SK-N-SH (cell line): ENCODE data around the gene HGS. TPM values are rescaled to one million over a fixed set of nuclear protein-coding genes. Genes with fewer than 3 reads are reported as not detected.

Source experiments
- CTCF ChIA-PET: fragments of 300-600, 350-600 bp; formaldehyde crosslinking; extraction: SDS; loops from one replicate; lab custom pipeline; 2021; lab: Yijun Ruan, JAX
- POLR2A ChIA-PET: fragments of 350-600 bp; sonication (Branson Sonifier 250); formaldehyde crosslinking; extraction: SDS; loops from one replicate; lab custom pipeline; 2020; ENCODE audit warnings: antibody characterized with exemption, inconsistent platforms; lab: Yijun Ruan, JAX
- DNase-seq: peaks from one replicate; pipeline ENCODE4 v3.0.0; 2012
- H2AFZ ChIP-seq: fragments of 200-600 bp; sonication (generic); 2 replicates; pipeline ENCODE4 v1.8.1; 2016; ENCODE audit warnings: antibody characterized with exemption, mild to moderate bottlenecking, low read depth
- H3F3A ChIP-seq: fragments of 200-600 bp; sonication (generic); replicated peaks from 2 replicates; pipeline ENCODE3; 2016; ENCODE audit warnings: antibody characterized with exemption, mild to moderate bottlenecking; ENCODE audit not compliant: insufficient read depth
- H3K27ac ChIP-seq, 2 experiments: fragments of 200-500 bp in 1 of 2; fragments of 200-600 bp in 1 of 2; sonication (Bioruptor generic) in 1 of 2; sonication (generic), shearing (Covaris generic) in 1 of 2; 2 replicates each; pipeline versions ENCODE4 v1.5.1 to v1.6.1; 2014 to 2016; ENCODE audit warnings: low read depth in 2 of 2, inconsistent platforms in 1 of 2, low read length in 1 of 2, mild to moderate bottlenecking in 1 of 2, mixed read lengths in 1 of 2
- H3K27me3 ChIP-seq: fragments of 200-600 bp; sonication (generic), shearing (Covaris generic); 2 replicates; pipeline ENCODE4 v1.6.1; 2016; ENCODE audit warnings: mixed run types; ENCODE audit not compliant: insufficient read depth
- H3K36me3 ChIP-seq, 2 experiments: fragments of 200-500 bp in 1 of 2; fragments of 200-600 bp in 1 of 2; sonication (Bioruptor generic) in 1 of 2; sonication (generic) in 1 of 2; replicated peaks in 1 of 2; 2 replicates each; pipeline versions ENCODE3 to v1.5.1; 2014 to 2016; ENCODE audit warnings: low read length in 1 of 2, mild to moderate bottlenecking in 1 of 2; ENCODE audit not compliant: insufficient read depth in 2 of 2, control insufficient read depth in 1 of 2
- H3K4me1 ChIP-seq, 2 experiments: fragments of 200-500 bp in 1 of 2; fragments of 200-600 bp in 1 of 2; sonication (Bioruptor generic) in 1 of 2; sonication (generic), shearing (Covaris generic) in 1 of 2; 2 replicates each; pipeline versions ENCODE4 v1.5.1 to v1.6.1; 2014 to 2016; ENCODE audit warnings: low read depth in 1 of 2, low read length in 1 of 2, mixed run types in 1 of 2; ENCODE audit not compliant: insufficient read depth in 2 of 2, control insufficient read depth in 1 of 2
- H3K4me2 ChIP-seq: fragments of 200-600 bp; sonication (generic), shearing (Covaris generic); 2 replicates; pipeline ENCODE4 v1.6.1; 2017; ENCODE audit warnings: mixed run types
- H3K4me3 ChIP-seq, 2 experiments: fragments of 200-500 bp in 1 of 2; fragments of 200-600 bp in 1 of 2; sonication (Bioruptor generic) in 1 of 2; sonication (generic), shearing (Covaris generic) in 1 of 2; 2 replicates each; pipeline versions ENCODE4 v1.5.1 to v1.8.1; 2014 to 2016; ENCODE audit warnings: low read depth in 2 of 2, inconsistent platforms in 1 of 2, low read length in 1 of 2, mild to moderate bottlenecking in 1 of 2, mixed read lengths in 1 of 2, moderate library complexity in 1 of 2
- H3K79me2 ChIP-seq: fragments of 200-600 bp; sonication (generic); 2 replicates; pipeline ENCODE4 v1.8.1; 2017; ENCODE audit warnings: mild to moderate bottlenecking; ENCODE audit not compliant: insufficient read depth
- H3K9ac ChIP-seq: fragments of 200-600 bp; sonication (generic); 2 replicates; pipeline ENCODE4 v1.6.1; 2017; ENCODE audit warnings: mixed run types
- H3K9me2 ChIP-seq: fragments of 200-600 bp; sonication (generic); 2 replicates; pipeline ENCODE4 v1.6.1; 2017; ENCODE audit warnings: mixed run types
- H3K9me3 ChIP-seq: fragments of 200-600 bp; sonication (generic); 2 replicates; pipeline ENCODE4 v1.6.1; 2017; ENCODE audit warnings: mixed run types, mild to moderate bottlenecking, moderate library complexity
- H4K20me1 ChIP-seq: fragments of 200-600 bp; sonication (generic); 2 replicates; pipeline ENCODE4 v1.6.1; 2017; ENCODE audit warnings: mild to moderate bottlenecking, mixed run types; ENCODE audit not compliant: insufficient read depth
- CHD2 ChIP-seq: fragments of 150-350 bp; IDR thresholded peaks from 2 replicates; pipeline ENCODE4 v1.6.1; 2018; ENCODE audit warnings: low read length; ENCODE audit not compliant: partially characterized antibody
- EZH2phosphoT487 ChIP-seq: fragments of 200-600 bp; sonication (generic); IDR thresholded peaks from 2 replicates; pipeline ENCODE4 v1.6.1; 2017; ENCODE audit warnings: low read depth, mixed run types, mild to moderate bottlenecking, antibody characterized with exemption, moderate library complexity, borderline replicate concordance
- GABPA ChIP-seq: IDR thresholded peaks from 2 replicates; pipeline ENCODE4 v1.4.0; 2012; ENCODE audit warnings: low read depth, mild to moderate bottlenecking
- GATA2 ChIP-seq: sonication (generic); formaldehyde crosslinking; IDR thresholded peaks from 2 replicates; pipeline ENCODE4 v1.5.0; 2020; ENCODE audit warnings: mild to moderate bottlenecking, missing genetic modification reagents
- JUND ChIP-seq: IDR thresholded peaks from 2 replicates; pipeline ENCODE4 v1.4.0; 2012
- MAX ChIP-seq: IDR thresholded peaks from 2 replicates; pipeline ENCODE4 v1.4.0; 2012; ENCODE audit warnings: low read depth
- PBX3 ChIP-seq: IDR thresholded peaks from 2 replicates; pipeline ENCODE4; 2012
- POLR2AphosphoS5 ChIP-seq: IDR thresholded peaks from 2 replicates; pipeline ENCODE4 v1.6.1; 2012; ENCODE audit warnings: low read depth, low read length
- RAD21 ChIP-seq: IDR thresholded peaks from 2 replicates; pipeline ENCODE4 v1.6.1; 2012; ENCODE audit warnings: mild to moderate bottlenecking, low read length
- REST ChIP-seq: IDR thresholded peaks from 2 replicates; pipeline ENCODE4 v1.6.1; 2012; ENCODE audit warnings: mild to moderate bottlenecking, low read depth, low read length, moderate library complexity
- RFX5 ChIP-seq: IDR thresholded peaks from 2 replicates; pipeline ENCODE4 v1.6.1; 2012; ENCODE audit warnings: mild to moderate bottlenecking, improper control_type of control experiment, low read length
- RXRA ChIP-seq: IDR thresholded peaks from 2 replicates; pipeline ENCODE4 v1.4.0; 2012; ENCODE audit warnings: low read depth, mild to moderate bottlenecking, borderline replicate concordance
- SMC3 ChIP-seq: IDR thresholded peaks from 2 replicates; pipeline ENCODE4 v1.6.1; 2012; ENCODE audit warnings: low read depth, low read length, improper control_type of control experiment
- TCF12 ChIP-seq: IDR thresholded peaks from 2 replicates; pipeline ENCODE4 v1.4.0; 2012
- TEAD4 ChIP-seq: IDR thresholded peaks from 2 replicates; pipeline ENCODE4 v1.4.0; 2012; ENCODE audit warnings: mild to moderate bottlenecking, borderline replicate concordance; ENCODE audit not compliant: insufficient read depth
- USF2 ChIP-seq: fragments of 150-350 bp; IDR thresholded peaks from 2 replicates; pipeline ENCODE4 v1.6.1; 2017; ENCODE audit warnings: antibody characterized with exemption, low read length, low read depth, borderline replicate concordance
- YY1 ChIP-seq: IDR thresholded peaks from 2 replicates; pipeline ENCODE4 v1.4.0; 2012; ENCODE audit warnings: low read depth, mild to moderate bottlenecking
- WGBS: methylation state at CpG from one replicate; pipeline ENCODE4 v1.1.6; 2017; ENCODE audit warnings: low lambda C conversion rate; 5-methylcytosine and 5-hydroxymethylcytosine counted together
- polyA plus RNA-seq, 3 experiments: library from polyadenylated mRNA; depleted of rRNA; stranded (reverse); fragments of >200 nt; gene quantifications; 2 replicates each; pipeline ENCODE4 v1.2.3, GENCODE V29; 2012
- TF ChIP-seq, protein P1 (sequence below): IDR thresholded peaks from 2 replicates; pipeline ENCODE4 v1.4.0; 2012; ENCODE audit warnings: low read depth, borderline replicate concordance

Gene HGS
- polyA plus RNA-seq, 1 of the 3 experiments (the other 2 are of a cell fraction) = 192 TPM

DNA sequence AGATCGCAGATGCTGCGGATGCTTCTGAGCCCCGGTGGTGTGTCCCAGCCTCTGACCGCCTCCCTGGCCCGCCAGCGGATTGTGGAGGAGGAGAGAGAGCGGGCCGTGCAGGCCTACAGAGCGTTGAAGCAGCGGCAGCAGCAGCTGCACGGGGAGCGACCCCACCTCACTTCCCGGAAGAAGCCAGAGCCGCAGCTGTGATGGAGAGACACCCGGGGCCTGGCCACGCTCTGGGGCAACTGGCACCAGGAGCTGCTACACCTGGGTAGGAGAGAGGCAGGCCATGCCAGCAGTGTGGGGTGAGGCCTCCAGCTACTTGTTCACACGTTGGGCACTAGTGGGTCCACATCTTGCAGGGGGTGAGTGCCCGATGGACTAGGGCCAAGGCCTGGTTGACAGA is 11.3 kb upstream of the HGS start:
- Histone ChIP-seq H3F3A (peaks cover 23% of the 10 kb centered on the region), H3K27ac (no peak overlapping the region), H3K4me2 (no peak overlapping the region), H3K4me1 (peaks cover 9 to 10% of the 10 kb centered on the region in 2 experiments; a peak in 3 of 4 replicates), H2AFZ (no peak overlapping the region), H3K79me2 (peaks cover 45% of the 10 kb centered on the region), H3K36me3 (peaks cover 37 to 55% of the 10 kb centered on the region in 2 experiments), H3K9me2 (no peaks in the 10 kb centered on the region), H3K9ac (no peak overlapping the region), H4K20me1 (peaks cover 5% of the 10 kb centered on the region; the same call in 1 of the 2 replicates), H3K9me3 (no peaks in the 10 kb centered on the region), H3K4me3 (no peak overlapping the region), H3K27me3 (no peaks in the 10 kb centered on the region)
- ChIA-PET POLR2A (no interaction called here), CTCF (interaction anchor here (1.7 to 2.3 kb wide), 3 partner anchors 10 to 71 kb away, joined by 4 to 8 read pairs (median 5); no protein-coding TSS in a partner anchor)
- no peak for DNase-seq
- 86% methylated on average over 17 of the region's 18 CpGs for WGBS
- TF ChIP-seq SMC3 (no peak), GABPA (no peak), TCF12 (no peak), YY1 (no peak), MAX (no peak), CHD2 (no peak), JUND (no peak), EZH2phosphoT487 (no peak), RFX5 (no peak), PBX3 (no peak), USF2 (no peak), POLR2AphosphoS5 (no peak)

- no peak for DNase-seq
- ChIA-PET CTCF (interaction anchor here (1.7 to 2.3 kb wide), 3 partner anchors 9 to 72 kb away, joined by 4 to 8 read pairs (median 5); no protein-coding TSS in a partner anchor), POLR2A (no interaction called here)
- H3K9me3 ChIP-seq = no peaks in the 10 kb centered on the region
- peaks cover 27% of the 10 kb centered on the region for H3F3A ChIP-seq
- H3K9ac ChIP-seq = no peak overlapping the region
- peaks cover 5% of the 10 kb centered on the region; the same call in 1 of the 2 replicates for H4K20me1 ChIP-seq
- peaks cover 45% of the 10 kb centered on the region for H3K79me2 ChIP-seq
- peaks cover 37 to 55% of the 10 kb centered on the region in 2 experiments for H3K36me3 ChIP-seq
- no peaks in the 10 kb centered on the region for H3K27me3 ChIP-seq
- H3K9me2 ChIP-seq = no peaks in the 10 kb centered on the region
- TF ChIP-seq YY1 = no peak
- TF ChIP-seq RAD21 = no peak
- no peak for TF ChIP-seq TEAD4
- TF ChIP-seq GATA2 (CRISPR knock-in tag) = no peak
- no peak for TF ChIP-seq RXRA
- TF ChIP-seq TCF12 = no peak
- TF ChIP-seq REST = no peak
- TF ChIP-seq, protein P1, sequence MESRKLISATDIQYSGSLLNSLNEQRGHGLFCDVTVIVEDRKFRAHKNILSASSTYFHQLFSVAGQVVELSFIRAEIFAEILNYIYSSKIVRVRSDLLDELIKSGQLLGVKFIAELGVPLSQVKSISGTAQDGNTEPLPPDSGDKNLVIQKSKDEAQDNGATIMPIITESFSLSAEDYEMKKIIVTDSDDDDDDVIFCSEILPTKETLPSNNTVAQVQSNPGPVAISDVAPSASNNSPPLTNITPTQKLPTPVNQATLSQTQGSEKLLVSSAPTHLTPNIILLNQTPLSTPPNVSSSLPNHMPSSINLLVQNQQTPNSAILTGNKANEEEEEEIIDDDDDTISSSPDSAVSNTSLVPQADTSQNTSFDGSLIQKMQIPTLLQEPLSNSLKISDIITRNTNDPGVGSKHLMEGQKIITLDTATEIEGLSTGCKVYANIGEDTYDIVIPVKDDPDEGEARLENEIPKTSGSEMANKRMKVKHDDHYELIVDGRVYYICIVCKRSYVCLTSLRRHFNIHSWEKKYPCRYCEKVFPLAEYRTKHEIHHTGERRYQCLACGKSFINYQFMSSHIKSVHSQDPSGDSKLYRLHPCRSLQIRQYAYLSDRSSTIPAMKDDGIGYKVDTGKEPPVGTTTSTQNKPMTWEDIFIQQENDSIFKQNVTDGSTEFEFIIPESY = no peak
- TF ChIP-seq GABPA = no peak
- no peak for TF ChIP-seq CHD2
- no peak overlapping the region for H2AFZ ChIP-seq
- no peak overlapping the region for H3K4me3 ChIP-seq
- no peak overlapping the region for H3K27ac ChIP-seq
- no peak overlapping the region for H3K4me2 ChIP-seq
- WGBS = 95% methylated on average over 15 of the region's 16 CpGs
- peaks cover 4 to 5% of the 10 kb centered on the region in 2 experiments; a peak in 3 of 4 replicates for H3K4me1 ChIP-seq
Measured at GRCh38 chr17:81672954-81673353, 10.9 kb upstream of the HGS start.
